ENCODE data around the gene CEMIP.

DNA sequence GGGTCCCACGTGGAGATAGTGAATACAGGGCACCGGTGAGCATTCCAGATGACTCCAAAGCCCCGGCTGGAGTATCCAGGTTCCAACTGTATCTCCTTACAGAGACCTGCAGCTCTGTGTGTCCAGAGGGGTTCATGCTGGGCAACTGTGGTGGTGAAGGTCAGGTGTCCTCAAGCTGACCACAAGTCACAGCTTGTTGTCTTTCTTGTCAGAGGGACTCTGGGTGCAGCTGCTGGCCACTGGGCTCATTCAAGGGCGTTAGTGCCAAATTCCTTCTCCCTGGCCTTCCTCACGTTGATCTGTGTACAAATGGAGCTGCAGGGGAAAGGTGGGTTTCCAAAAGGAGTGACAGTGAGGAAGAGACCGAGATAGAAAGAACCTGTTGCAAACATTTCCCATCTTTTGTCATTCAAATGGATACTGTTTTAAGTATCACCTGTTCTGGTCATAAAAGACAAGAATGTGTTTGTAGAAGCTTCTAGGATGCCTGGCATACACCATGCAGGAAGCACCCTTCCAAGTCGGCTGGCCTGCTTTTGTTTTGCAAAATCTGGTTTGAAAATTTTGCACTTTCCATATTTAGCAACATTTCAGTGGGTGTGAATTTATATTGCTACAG lies 52.5 kb downstream of the CEMIP start:
- TF ChIP-seq, protein P1, sequence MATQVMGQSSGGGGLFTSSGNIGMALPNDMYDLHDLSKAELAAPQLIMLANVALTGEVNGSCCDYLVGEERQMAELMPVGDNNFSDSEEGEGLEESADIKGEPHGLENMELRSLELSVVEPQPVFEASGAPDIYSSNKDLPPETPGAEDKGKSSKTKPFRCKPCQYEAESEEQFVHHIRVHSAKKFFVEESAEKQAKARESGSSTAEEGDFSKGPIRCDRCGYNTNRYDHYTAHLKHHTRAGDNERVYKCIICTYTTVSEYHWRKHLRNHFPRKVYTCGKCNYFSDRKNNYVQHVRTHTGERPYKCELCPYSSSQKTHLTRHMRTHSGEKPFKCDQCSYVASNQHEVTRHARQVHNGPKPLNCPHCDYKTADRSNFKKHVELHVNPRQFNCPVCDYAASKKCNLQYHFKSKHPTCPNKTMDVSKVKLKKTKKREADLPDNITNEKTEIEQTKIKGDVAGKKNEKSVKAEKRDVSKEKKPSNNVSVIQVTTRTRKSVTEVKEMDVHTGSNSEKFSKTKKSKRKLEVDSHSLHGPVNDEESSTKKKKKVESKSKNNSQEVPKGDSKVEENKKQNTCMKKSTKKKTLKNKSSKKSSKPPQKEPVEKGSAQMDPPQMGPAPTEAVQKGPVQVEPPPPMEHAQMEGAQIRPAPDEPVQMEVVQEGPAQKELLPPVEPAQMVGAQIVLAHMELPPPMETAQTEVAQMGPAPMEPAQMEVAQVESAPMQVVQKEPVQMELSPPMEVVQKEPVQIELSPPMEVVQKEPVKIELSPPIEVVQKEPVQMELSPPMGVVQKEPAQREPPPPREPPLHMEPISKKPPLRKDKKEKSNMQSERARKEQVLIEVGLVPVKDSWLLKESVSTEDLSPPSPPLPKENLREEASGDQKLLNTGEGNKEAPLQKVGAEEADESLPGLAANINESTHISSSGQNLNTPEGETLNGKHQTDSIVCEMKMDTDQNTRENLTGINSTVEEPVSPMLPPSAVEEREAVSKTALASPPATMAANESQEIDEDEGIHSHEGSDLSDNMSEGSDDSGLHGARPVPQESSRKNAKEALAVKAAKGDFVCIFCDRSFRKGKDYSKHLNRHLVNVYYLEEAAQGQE (IDR thresholded peaks at IDR 0.05), result no peak
- TF ChIP-seq HOXB13 (CRISPR knock-in tag; IDR thresholded peaks at IDR 0.05; ENCODE audit: low read depth), result no peak
- TF ChIP-seq, protein P2, sequence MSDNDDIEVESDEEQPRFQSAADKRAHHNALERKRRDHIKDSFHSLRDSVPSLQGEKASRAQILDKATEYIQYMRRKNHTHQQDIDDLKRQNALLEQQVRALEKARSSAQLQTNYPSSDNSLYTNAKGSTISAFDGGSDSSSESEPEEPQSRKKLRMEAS (IDR thresholded peaks at IDR 0.05), result no peak
- TF ChIP-seq NFE2L2 (conservative IDR thresholded peaks at IDR 0.05; ENCODE audit: low read length), result no peak
- TF ChIP-seq POLR2A (IDR thresholded peaks at IDR 0.05; ENCODE audit: low read length), result no peak
- TF ChIP-seq CTCF (IDR thresholded peaks at IDR 0.05), result no peak
- no peak for TF ChIP-seq EP300 (IDR thresholded peaks at IDR 0.05)
- no peak for TF ChIP-seq RAD21 (conservative IDR thresholded peaks at IDR 0.05 in 1 of 2, IDR thresholded peaks at IDR 0.05 in 1 of 2)
